ENCODE measurements around the gene NUP62.

- TF ChIP-seq CTCF (IDR thresholded peaks at IDR 0.05) (no peak), POLR2A (IDR thresholded peaks at IDR 0.05) (no peak)
Measured at GRCh38 chr19:49949742-49950589, 20.7 kb upstream of the NUP62 start.
